T-helper 2 cell (primary cell): ENCODE results near the gene TRIM65.
A peak's percentile ranks its signal among the peaks of the same experiment; 100 is the strongest.
"Not testable (repeated sequence)": the region's sequence is repeated elsewhere in the genome, so short reads cannot be mapped to it uniquely, and the experiment has no call there.

ENCODE experiments used
- DNase-seq, 5 experiments: peaks; one replicate each; pipeline versions ENCODE4 v3.0.0 to v3.0.0-alpha.2; 2012 to 2022

The TRIM65 gene

DNA sequence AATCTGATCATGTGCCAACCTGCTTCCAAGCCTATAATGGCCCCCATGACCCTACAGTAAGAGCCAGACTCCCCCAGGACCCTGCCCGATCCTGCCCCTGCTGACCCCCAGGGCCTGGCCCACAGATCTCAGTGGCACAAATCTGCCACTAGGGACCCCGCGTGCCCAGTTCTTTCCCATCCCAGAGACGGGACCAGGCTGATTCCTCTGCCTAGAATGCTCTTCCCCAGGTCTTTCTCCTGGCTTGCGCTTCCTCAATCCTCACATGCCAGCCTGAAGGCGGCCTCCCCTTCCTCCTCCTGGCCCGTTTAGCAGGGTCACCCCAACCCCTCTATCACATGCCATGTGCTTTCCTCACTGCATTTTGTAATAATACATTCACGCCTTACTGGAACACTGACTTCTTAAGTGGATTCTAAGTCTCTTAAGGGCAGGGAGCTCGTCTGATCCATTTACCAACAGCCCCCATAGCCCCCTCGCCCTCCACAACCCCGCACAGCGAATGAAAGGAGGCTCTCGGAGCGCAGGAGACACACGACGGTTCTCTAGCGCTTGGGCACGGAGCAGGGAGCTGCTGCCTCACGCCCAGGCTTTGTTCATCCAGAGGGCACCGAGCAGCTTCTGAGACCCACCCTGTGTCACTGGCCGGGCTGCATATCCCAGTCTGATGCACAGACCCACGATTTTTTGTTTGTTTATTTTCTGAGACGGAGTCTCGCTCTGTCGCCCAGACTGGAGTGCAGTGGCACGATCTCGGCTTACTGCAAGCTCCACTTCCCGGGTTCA is 1.2 kb downstream of the TRIM65 start:
- DNase-seq = no peak

DNA sequence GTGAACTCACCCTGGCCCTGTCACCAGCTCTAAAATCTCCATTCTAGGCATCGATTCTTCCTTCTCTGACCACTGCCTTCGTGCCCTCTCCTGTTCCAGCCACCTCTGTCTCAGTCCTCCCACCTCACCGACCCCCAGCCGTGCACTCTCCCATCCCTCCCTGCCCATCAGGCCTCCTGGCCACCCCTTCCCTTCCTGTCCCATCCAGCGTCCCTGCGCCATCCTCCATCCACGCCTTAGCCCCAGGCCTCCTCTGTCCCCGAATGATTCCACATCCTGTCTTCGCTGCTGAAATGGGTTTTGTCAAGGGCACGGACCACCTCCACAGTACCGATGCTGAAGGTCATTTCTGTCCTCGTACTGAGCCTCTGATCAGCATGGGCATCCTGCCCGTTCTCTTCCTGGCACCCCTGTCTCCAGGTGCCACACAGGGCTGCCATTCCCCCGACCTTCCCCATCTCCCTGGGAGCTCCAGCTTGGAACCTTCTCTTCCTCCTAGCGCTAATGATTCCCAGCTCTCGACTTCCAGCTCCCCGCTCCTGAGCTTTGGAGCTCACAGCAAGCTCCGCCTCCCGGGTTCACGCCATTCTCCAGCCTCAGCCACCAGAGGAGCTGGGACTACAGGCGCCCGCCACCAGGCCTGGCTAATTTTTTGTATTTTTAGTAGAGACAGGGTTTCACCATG is 2.6 kb downstream of the TRIM65 start:
- DNase-seq = no peak

DNA sequence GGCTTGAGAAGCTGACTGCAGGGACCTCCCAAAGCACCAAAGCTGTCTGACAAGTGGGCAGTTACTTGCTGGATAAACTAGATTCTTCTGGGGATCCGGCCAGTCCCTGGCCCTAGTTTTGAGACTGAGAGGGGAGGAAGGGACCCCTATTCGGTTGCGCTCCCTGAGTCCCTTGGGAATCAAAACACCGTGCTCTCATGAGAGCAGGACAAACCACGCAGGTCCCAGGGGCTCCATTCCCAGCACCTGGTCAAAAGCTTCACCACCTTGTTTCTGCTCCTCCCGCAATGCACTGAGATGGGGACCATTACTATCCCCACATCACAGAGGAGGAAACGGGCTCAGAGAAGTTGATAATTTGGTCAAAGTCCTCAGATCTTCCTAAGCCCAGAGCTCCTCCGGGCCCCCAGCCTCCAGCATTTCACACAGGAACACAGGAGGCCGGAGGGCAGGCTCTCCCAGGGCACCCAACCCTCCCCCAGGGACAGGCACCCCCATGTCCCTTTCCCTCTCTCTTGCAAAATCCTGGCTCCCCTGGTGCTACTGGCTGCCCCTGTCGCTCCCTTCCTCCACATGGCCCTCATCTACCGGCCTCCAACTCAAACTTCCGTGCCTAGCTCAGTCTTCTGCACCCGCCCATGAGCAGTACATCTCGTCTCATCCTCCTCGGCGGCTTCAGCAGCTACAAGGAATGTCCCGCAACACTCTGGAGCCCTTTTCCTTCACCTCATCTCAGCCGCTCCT is 3.3 kb downstream of the TRIM65 start:
- no peak for DNase-seq

DNA sequence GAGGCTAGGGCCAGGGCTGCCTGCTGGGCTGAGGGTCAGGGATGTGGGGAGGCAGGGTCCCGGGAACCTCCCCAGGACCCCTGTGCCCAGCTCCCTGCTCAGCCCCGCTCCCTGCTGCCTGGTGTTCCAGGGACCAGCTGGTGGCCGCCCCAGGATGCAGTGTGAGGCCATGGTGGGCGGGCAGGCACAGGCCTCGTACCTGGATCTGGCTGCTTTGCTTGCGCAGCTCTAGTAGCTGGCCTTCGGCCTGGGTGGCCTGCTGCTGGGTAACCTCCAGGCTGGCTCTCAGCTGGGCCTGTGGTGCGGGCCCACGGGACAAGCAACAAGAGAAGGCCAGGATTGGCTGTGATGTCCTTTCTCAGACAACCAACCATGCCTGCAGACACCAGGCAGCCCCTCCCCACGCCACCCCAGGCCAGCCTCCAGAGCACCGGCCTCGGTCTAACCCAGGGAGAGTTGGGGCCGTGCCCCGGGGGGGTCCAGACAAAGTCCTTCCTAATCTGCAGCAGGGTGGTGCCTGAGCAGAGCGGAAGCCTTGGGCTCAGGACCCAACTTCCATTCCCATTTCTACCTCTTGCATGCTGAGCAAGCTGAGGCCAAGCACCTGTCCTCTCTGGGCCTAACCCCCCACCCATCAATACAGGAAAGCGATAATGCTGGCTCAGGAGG is 4.1 kb downstream of the TRIM65 start:
- DNase-seq = no peak

DNA sequence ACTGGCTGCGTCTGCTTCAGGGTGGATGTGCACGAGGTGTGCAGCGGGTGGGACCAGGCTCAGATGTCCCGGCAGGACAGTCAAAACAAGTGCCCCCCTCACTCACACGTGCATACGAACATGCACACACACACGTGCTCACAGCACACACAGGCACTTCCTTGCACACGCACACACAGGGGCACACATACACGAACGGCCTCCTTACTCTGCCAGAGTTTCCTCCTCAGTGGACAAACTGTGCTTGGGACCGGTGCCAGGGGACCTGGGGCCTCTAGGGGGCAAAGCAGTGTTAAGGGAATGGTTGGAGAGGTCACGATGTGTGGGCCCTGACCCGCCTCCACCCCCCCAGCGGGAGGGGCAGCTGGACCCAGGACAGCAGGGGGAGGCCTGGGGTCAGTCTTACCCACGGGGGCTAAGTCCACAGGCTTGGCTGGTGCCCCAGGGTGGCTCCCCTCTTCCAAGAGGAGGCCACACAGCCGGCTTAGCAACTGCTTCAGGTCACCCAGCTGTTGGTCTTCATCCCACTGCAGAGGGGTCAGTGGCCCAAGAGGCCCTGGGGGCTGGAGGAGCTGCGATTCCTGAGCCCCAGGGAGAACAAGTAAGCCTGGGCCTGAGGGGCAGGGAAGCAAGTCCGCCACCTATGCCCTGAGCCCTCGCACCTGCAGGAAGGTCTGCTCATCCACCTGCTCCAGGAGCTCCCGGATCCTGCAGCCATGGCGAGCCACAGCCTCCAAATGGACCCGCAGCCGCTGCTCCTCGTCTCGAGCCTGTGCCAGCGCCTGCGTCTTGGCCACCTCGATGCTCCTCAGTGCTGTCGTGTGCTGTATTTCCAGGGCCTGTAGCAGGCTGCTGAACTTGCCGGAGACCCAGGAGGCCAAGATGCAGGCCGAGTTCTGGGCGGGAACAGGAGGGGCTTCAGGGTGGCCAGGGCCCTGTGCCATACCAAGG is 4.9 kb downstream of the TRIM65 start:
- DNase-seq = no peak

DNA sequence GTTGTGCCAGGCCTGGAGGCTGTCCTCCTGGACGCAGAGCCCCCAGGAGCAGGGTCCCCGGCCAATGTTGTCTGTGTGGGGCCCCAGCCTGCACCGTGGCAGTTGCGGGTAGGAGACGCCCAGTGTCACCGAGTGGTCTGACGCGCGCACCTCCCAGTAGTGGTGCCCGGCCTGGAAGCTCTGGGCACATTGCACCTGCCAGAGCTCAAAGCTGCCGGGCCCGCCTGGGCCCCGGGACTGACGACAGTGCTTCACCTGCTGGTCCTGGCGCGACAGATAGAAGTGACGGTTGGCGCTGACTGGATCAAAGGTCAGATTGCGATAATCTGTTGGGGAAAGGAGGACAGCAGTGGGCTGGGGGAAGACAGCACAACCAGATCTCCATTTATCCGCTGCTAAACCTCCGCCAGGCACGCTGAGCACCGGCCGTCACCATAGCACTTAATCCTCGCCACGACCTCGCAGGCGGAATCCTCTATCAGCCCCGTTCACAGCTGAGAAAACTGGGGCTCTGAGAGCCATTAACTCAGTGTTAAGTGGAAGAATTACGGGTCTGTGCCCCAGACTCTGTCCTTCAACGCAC is 5.6 kb downstream of the TRIM65 start:
- no peak for DNase-seq

DNA sequence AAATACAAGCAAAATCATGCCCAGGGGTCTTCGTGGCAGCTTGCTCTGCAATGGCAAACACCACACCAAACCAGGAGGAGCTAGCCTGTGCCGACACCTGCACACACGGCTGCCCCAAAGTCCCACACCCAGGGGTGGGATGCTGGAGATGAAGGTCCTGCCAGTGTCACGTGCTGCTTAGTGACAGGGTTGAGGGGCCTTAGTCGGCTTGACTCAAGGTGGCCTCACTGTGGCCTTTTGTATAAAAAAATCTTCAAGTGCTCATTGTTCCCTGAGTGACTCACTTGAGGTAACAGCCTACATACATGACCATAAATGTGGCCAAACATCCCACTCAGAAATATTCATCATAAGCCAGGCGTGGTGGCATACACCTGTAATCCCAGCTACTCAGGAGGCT is 7.3 kb downstream of the TRIM65 start:
- DNase-seq = no peak

DNA sequence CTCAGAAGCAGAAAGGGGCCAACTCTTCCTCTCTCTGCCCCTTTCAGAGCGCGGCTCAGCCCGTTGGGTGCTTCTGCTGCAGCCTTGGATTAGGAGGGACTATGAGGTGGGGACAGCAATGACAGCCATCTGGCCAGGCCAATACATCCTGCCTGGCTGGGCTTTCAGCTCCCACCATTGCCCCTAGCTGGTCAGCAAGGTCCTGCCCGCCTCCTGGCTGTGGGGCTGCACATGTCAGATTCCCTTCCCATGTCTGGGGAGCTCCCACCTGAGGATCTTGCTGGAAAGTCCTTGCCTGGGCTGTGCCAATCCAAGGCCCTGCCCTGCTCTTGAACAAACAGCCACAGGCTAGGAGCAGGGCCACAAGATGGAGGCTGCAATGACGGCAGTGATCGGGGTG is 8.3 kb downstream of the TRIM65 start:
- no peak for DNase-seq

DNA sequence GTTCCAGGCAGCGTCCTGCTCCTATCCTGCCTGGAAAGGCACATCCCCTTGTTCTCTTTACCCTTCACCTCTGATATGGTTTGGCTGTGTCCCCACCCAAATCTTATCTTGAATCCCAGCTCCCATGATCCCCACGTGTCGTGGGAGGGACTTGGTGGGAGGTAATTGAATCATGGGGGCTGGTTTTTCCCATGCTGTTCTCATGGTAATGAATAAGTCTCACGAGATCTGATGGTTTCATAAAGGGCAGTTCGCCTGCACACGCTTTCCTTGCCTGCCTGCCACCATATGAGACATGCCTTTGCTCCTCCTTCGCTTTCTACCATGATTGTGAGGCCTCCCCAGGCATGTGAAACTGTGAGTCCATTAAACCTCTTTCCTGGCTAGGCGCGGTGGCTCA is 10.9 kb downstream of the TRIM65 start:
- DNase-seq = not testable (repeated sequence)

DNA sequence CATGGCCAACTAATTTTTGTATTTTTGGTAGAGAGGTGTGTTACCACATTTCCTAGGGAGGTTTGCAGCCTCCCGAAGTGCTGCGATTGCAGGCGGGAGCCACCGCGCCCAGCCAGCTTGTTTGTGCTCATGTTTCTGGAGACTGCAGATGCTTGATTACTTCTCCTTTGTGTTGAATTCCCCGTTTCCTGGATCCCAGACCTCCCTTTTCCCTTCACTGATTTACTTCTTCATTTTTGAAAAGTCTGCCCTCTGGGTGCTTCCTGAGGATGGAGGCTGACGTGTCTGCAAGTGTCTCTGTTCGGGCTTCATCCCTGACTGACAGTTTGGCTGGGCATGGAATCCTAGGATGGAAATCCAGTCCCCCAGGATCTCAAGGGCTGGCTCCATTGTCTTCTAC is 11.3 kb downstream of the TRIM65 start:
- no peak for DNase-seq

DNA sequence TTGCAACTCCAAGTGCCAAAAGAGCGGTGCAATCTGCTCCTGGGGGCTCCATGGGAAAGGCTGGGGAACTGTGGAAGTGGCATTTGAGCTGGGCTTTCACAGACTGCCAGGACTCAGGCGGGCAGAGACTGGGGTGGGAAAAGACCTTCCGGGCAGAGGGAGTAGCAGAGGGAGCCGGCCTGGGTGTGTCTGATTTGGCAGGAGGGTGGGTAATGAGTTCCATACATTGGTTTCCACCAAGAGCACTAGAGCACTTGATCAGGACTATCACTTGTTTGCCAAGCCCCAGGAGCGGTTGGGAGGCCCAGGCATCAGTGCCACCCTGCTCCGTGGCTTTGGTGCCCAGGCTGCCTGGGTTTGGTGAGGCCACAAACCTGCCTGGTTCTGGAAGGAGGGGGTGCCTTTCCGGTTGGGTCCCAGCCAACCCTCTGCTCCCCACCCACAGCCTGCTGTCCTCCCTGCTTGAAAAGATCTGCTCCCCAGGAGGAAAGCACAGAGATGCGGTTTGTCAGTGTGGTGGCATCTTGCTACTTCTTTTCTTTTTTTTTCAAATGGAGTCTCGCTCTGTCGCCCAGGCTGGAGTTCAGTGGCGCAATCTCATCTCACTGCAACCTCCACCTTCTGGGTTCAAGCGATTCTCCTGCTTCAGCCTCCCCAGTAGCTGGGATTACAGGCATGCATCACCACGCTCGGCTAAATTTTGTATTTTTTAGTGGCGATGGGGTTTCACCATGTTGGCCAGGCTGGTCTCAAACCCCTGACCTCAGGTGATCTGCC is 14.9 kb downstream of the TRIM65 start:
- DNase-seq = peak in 2 of 5 experiments; percentile 41 to 44

DNA sequence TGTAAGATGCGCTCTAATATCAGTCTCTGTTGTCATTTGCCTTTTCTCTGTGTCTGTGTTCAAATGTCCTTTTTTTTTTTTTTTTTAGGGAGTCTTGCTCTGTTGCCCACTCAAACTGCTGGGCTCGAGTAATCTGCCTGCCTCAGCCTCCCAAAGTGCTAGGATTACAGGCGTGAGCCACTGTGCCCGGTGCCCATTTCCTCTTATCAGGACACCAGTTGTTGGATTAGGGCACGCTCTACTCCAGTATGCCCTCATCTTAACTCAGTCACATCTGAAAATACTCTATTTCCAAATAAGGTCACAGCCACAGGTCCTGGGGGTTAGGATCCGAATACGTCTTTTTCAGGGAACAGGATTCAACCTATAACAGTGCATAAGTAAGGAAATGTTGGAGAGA is 16.5 kb downstream of the TRIM65 start:
- no peak for DNase-seq

DNA sequence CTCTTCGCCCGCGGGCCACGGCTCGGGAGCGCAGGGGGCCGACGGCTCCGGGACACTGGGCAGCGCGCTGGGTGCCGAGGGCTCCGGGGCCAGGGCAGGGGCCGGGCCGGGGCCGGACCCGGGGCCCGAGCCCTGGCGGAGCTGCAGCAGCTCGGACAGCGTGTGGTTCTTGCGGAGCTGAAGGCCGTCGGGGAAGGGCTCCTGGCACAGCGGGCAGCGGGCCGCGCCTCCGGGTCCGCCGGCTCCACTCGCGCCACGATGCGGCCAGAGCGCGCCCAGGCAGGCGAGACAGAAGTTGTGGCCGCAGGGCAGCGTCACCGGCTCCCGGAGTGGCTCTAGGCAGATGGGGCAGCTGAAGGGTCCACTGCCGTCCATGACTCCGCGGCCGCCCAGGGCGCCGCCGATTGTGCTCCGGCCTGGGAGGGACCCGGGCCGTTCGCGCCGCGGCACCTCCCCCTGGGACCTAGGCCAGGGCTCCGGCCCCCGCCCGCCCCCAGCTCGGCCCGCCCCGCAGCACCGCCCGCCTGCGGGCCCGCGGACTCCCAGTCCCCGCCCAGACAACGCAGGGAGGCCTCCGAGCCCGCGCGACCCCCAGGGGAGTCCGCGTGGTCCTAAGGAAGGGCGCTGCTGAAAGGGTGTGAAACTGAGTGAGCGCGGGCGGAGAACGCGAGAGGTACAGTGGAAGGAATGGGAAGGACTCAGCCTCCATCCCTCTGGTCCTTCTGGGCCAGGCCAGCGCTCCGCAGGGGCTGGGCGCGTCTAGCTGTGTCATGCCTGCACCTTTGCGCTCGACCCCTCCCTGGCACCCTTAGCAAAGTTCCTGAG is 18.4 kb downstream of the TRIM65 start, which contains the start of gene TRIM47:
Gene TRIM47 (minus strand): TSS at position 408 of the 825 bp plus-strand sequence. CDS start 33 bp downstream, at position 375.
- no peak for DNase-seq

DNA sequence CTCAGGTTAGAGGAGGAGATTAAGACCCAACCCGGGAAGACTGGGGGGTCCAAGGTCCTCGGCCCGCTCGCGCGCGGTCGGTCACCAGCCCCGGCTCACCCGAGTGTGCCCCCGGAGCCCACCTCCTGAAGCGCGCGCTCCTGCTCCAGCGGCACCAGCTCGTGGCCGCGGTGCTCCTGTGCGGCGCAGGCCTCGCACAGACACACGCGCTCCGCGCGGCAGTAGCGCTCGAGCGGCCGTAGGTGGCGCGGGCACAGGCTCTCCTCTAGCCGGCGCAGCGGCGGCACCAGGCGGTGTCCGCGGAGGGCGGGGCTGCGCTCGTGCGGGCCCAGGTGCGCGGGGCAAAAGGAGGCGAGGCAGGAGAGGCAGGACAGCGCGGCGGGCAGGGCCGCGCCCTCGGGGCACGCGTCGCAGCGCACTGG is 19.0 kb downstream of the TRIM65 start:
- peak; percentile 50 to 82 (median 59) for DNase-seq

DNA sequence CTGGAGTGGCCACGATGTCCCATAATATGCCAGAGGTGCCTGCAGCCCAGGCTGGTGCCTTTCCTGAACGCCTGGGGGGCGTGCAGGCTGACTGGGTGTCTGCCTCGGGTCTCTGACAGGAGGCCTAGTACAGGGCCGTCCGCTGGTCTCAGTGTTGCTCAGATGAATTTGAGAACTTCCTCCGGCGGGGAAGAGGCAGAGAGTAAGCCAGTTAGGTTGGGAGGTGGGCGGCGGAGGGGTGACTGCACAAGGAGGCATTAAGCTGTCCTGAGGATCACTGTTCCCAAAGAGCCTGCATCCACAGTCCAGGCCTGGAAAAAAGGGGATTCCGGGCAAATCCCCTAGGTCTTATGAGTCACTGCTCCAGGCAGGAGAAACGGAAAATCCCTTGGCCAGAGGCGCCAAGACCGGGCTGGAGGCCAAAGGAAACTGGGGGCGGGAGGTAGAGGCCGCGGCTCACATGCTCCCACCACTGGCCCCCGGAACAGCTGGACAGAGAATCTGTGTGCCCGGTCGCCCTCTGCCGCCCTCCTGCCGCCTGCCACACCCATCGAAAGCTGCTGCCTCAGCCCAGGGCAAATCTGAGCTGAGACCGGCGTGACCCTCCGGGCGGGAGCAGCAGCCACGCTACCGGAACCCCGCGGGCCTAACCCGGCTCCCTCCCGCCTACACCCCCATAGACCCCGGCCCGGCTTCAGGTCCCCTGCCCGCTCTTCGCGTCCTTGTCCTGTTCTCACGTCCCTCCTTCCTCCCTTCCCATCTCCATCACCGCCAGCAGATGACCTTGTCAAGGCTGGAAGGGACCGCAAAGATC is 19.6 kb downstream of the TRIM65 start:
- peak in 1 of 5 experiments; percentile 29 for DNase-seq

DNA sequence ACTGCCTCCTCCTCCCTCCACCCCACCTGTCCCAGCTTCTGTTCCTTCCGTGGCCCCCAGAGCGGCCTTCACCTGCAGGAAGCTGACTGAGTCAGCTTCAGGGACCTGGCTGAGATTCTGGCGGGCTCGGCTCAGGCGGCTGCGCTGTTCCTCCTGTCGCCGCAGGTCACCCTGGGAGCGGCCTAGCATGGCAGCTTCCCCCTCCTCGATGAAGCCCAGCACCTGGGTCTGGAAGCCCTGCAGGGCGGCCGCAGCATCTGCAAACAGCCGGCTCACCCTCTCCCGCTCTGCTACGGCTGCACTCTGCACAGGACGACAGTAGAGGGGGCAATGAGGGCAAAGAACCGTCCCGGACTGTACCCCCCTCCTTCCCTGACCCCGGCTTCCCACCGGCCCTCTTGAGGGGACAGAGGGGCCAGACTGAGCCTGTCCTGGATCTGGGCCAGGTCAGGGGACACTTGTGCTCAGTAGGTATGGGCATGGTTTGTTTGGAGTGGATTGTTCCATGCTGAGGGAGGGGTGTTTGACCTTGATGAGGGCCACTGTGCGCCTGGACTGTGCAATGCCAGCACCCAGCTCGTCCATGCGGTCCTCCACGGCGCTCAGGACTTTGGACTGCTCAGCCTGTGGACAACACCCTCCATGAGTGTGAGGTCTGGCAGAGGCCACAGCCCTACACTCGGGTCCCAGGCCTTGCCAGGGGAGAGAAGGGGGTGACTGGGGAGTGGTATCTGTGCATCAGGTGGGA is 20.4 kb downstream of the TRIM65 start:
- DNase-seq = peak; percentile 33 to 89 (median 71)

DNA sequence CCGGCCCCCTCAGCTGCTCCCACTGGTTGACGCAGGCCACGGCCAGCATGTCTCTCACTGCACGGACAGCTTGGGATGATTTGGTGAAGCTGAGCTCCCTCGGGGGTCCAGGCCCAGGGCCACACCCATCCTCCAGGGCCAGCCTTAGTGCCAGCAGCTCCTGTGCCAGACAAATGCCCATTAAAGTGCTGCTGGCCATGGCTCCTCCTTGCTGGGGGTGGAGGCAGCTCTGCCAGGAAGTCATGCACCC is 20.9 kb downstream of the TRIM65 start:
- no peak for DNase-seq
